Neural progenitor cell (in vitro differentiated cells): ENCODE results near the gene IFTAP. TPM values are rescaled to one million over a fixed set of nuclear protein-coding genes. Genes with fewer than 3 reads are reported as not detected.

Source experiments
- DNase-seq: peaks from one replicate; pipeline ENCODE4 v3.0.0-alpha.2; 2016; ENCODE audit warnings: low spot score
- H2AFZ ChIP-seq: fragments of 200-600 bp; sonication (generic); replicated peaks from 2 replicates; pipeline ENCODE4 v1.6.1; 2016; ENCODE audit warnings: antibody characterized with exemption
- H3F3A ChIP-seq: fragments of 200-600 bp; sonication (generic); 2 replicates; pipeline ENCODE4 v1.6.1; 2016; ENCODE audit warnings: antibody characterized with exemption, low read depth
- H3K27ac ChIP-seq: fragments of 200-600 bp; sonication (generic); 2 replicates; pipeline ENCODE4 v1.5.1; 2016; ENCODE audit warnings: mild to moderate bottlenecking
- H3K27me3 ChIP-seq: fragments of 200-600 bp; sonication (generic); 2 replicates; pipeline ENCODE4 v1.6.1; 2016; ENCODE audit warnings: mild to moderate bottlenecking, moderate library complexity
- H3K36me3 ChIP-seq: fragments of 200-600 bp; sonication (generic); 2 replicates; pipeline ENCODE4 v1.5.1; 2016
- H3K4me1 ChIP-seq: fragments of 200-600 bp; sonication (generic); 2 replicates; pipeline ENCODE4 v1.6.1; 2016; ENCODE audit warnings: mixed run types
- H3K4me2 ChIP-seq: fragments of 200-600 bp; sonication (generic); 2 replicates; pipeline ENCODE4 v1.6.1; 2016
- H3K4me3 ChIP-seq: fragments of 200-600 bp; sonication (generic); 2 replicates; pipeline ENCODE4 v1.5.1; 2016
- H3K79me2 ChIP-seq: fragments of 200-600 bp; sonication (generic); 2 replicates; pipeline ENCODE4 v1.6.1; 2016; ENCODE audit warnings: low read depth
- H3K9ac ChIP-seq: fragments of 200-600 bp; sonication (generic); 2 replicates; pipeline ENCODE4 v1.6.1; 2016
- H3K9me3 ChIP-seq: fragments of 200-600 bp; sonication (generic); 2 replicates; pipeline ENCODE4 v1.5.1; 2016; ENCODE audit warnings: low read depth
- H4K20me1 ChIP-seq: fragments of 200-600 bp; sonication (generic); 2 replicates; pipeline ENCODE4 v1.6.1; 2016; ENCODE audit warnings: low read depth
- H3K27ac Mint-ChIP-seq: 3 replicates; pipeline ENCODE4 v1.8.0; 2021; ENCODE audit warnings: mixed read lengths
- H3K27me3 Mint-ChIP-seq: 2 replicates; pipeline ENCODE4 v1.8.0; 2022; ENCODE audit warnings: low read depth, mild to moderate bottlenecking, inconsistent platforms, moderate library complexity, mixed read lengths; ENCODE audit not compliant: insufficient read depth
- H3K36me3 Mint-ChIP-seq: 3 replicates; pipeline ENCODE4 v1.8.0; 2021; ENCODE audit warnings: mixed read lengths
- H3K4me1 Mint-ChIP-seq: 3 replicates; pipeline ENCODE4 v1.8.0; 2021; ENCODE audit warnings: mixed read lengths
- H3K4me3 Mint-ChIP-seq: 3 replicates; pipeline ENCODE4 v1.8.0; 2021; ENCODE audit warnings: mild to moderate bottlenecking, moderate library complexity, mixed read lengths
- H3K9me3 Mint-ChIP-seq: 3 replicates; pipeline ENCODE4 v1.8.0; 2020; ENCODE audit warnings: mixed read lengths
- CTCF ChIP-seq: fragments of 200-600 bp; sonication (generic); IDR thresholded peaks from 2 replicates; pipeline ENCODE4 v1.5.1; 2017; ENCODE audit warnings: antibody characterized with exemption, mild to moderate bottlenecking
- EZH2 ChIP-seq: fragments of 200-600 bp; sonication (generic); IDR thresholded peaks from 2 replicates; pipeline ENCODE4 v1.6.1; 2017; ENCODE audit warnings: antibody characterized with exemption, mild to moderate bottlenecking, moderate library complexity
- EZH2phosphoT487 ChIP-seq: fragments of 200-600 bp; sonication (generic); IDR thresholded peaks from 2 replicates; pipeline ENCODE4 v1.6.1; 2017; ENCODE audit warnings: antibody characterized with exemption
- total RNA-seq: library from RNA; depleted of rRNA; stranded (reverse); fragments of >200 nt; gene quantifications from 2 replicates; pipeline ENCODE4 v1.2.3, GENCODE V29; 2015; ENCODE audit warnings: low replicate concordance

The IFTAP gene
- total RNA-seq, 1 donor from 2014 or later: 112 TPM

DNA sequence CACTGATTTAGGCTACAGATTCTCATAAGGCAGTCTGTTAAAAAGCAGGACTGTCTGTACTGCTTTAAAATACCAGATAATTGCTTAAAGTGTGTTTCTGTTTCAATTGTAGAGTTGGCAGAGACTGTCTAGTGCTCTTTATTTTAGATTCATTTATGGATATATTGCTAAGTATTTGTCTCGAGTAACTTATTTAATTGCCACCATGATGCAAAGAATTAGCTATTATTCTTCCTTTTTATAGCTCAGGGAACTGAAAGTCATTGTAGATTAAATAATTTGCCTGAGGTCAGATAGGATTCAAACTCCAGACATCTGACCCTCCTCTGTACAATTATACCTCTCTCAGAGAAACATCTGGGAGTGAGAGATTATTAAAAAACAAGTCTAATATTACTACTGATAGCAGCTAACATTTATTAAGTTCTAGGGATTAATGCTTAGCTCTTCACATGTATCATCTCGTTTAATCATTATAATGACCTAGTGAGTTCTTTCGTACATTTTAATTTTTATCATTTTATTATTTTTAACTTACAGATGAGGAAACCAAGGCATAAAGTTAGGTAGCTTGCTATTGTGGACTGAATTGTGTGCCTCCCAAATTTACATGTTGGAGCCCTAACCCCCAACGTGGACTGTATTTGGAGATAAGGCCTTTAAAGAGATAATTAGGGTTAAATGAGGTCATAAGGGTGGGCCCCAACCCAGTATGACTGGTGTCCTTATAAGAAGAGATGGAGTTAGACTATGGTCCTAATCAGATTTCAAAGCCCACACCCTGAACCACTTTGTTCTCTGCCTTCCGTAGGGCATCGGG, 23.5 kb downstream of the IFTAP start:
- no peaks in the 10 kb centered on the region for H4K20me1 ChIP-seq
- H3K9me3 ChIP-seq: no peaks in the 10 kb centered on the region
- TF ChIP-seq EZH2: no peak
- TF ChIP-seq EZH2phosphoT487: no peak
- no peak for TF ChIP-seq CTCF
- no peak overlapping the region for H3K27ac ChIP-seq
- H3K36me3 Mint-ChIP-seq: no peaks in the 10 kb centered on the region
- H3F3A ChIP-seq: no peaks in the 10 kb centered on the region
- H3K4me2 ChIP-seq: no peak overlapping the region
- H3K27me3 ChIP-seq: no peaks in the 10 kb centered on the region
- no peaks in the 10 kb centered on the region for H3K27me3 Mint-ChIP-seq
- H3K9ac ChIP-seq: no peak overlapping the region
- no peaks in the 10 kb centered on the region for H3K79me2 ChIP-seq
- no peak for DNase-seq
- H3K4me3 ChIP-seq: no peak overlapping the region
- H3K27ac Mint-ChIP-seq: no peak overlapping the region
- H2AFZ ChIP-seq: no peak overlapping the region
- H3K9me3 Mint-ChIP-seq: peaks cover 2% of the 10 kb centered on the region
- H3K4me1 ChIP-seq: no peaks in the 10 kb centered on the region
- no peaks in the 10 kb centered on the region for H3K4me1 Mint-ChIP-seq
- H3K36me3 ChIP-seq: no peaks in the 10 kb centered on the region
- no peak overlapping the region for H3K4me3 Mint-ChIP-seq

DNA sequence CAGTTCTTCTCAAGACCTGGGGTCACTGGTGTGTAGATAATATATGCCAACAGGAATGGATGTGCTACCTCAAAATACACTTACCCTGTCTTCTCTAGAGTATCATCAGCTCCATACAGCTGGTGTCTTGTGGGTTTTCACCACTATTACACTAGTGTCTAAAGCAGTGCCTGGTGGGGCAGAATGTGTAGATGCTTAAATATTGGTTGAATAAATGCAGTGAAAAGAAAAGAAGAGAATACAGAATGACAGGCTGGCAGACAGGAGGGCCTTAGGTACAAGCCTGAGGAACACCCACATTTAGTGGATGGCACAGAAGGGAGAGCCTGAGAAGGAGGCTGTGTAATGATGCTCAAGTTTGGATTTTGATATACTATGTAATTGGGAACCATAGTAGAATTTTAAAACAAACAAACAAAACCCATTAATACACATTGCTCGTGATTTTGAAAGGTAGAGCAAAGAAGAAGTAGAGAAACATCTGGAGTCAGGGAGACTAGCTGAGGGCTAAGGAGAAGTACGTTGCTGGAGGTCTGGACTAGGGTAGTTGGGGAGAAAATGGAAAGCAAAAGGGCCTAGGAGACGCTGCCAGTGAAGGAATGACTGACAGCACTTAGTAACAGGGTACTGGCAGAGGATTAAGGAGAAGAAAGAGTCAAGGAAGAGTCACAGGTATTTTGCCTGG, 24.2 kb downstream of the IFTAP start:
- Histone ChIP-seq H3K36me3 (no peaks in the 10 kb centered on the region), H3K4me2 (no peak overlapping the region), H3K79me2 (no peaks in the 10 kb centered on the region), H4K20me1 (no peaks in the 10 kb centered on the region), H2AFZ (no peak overlapping the region), H3K27me3 (no peaks in the 10 kb centered on the region), H3K27ac (no peak overlapping the region), H3K4me1 (no peaks in the 10 kb centered on the region), H3K4me3 (no peak overlapping the region), H3K9ac (no peak overlapping the region), H3K9me3 (no peaks in the 10 kb centered on the region), H3F3A (no peaks in the 10 kb centered on the region)
- no peak overlapping the region for H3K4me3 Mint-ChIP-seq
- no peak for TF ChIP-seq EZH2phosphoT487
- no peak overlapping the region for H3K27ac Mint-ChIP-seq
- no peak for DNase-seq
- peaks cover under 1% of the 10 kb centered on the region for H3K9me3 Mint-ChIP-seq
- H3K36me3 Mint-ChIP-seq: no peaks in the 10 kb centered on the region
- no peaks in the 10 kb centered on the region for H3K4me1 Mint-ChIP-seq
- H3K27me3 Mint-ChIP-seq: no peaks in the 10 kb centered on the region

GRCh38 chr11:36619502-36619901, 25.2 kb downstream of the IFTAP start:
- Mint-ChIP-seq H3K27ac (no peak overlapping the region), H3K36me3 (no peaks in the 10 kb centered on the region), H3K27me3 (no peaks in the 10 kb centered on the region), H3K9me3 (no peaks in the 10 kb centered on the region), H3K4me1 (no peaks in the 10 kb centered on the region), H3K4me3 (no peak overlapping the region)
- no peaks in the 10 kb centered on the region for H3K4me1 ChIP-seq
- H3K4me3 ChIP-seq: no peak overlapping the region
- TF ChIP-seq CTCF (no peak), EZH2phosphoT487 (no peak), EZH2 (no peak)
- H3K4me2 ChIP-seq: no peak overlapping the region
- no peaks in the 10 kb centered on the region for H3K9me3 ChIP-seq
- no peaks in the 10 kb centered on the region for H3K36me3 ChIP-seq
- H3K27ac ChIP-seq: no peak overlapping the region
- H3K79me2 ChIP-seq: no peaks in the 10 kb centered on the region
- no peak overlapping the region for H2AFZ ChIP-seq
- no peaks in the 10 kb centered on the region for H3K27me3 ChIP-seq
- no peaks in the 10 kb centered on the region for H3F3A ChIP-seq
- H3K9ac ChIP-seq: no peak overlapping the region
- no peak for DNase-seq
- no peaks in the 10 kb centered on the region for H4K20me1 ChIP-seq

GRCh38 chr11:36620246-36620645, 25.9 kb downstream of the IFTAP start:
- no peak overlapping the region for H3K27ac ChIP-seq
- no peaks in the 10 kb centered on the region for H3K79me2 ChIP-seq
- H3K36me3 ChIP-seq: no peaks in the 10 kb centered on the region
- H3K36me3 Mint-ChIP-seq: no peaks in the 10 kb centered on the region
- no peak overlapping the region for H3K4me3 ChIP-seq
- no peak overlapping the region for H2AFZ ChIP-seq
- H3K4me1 Mint-ChIP-seq: no peaks in the 10 kb centered on the region
- H4K20me1 ChIP-seq: no peaks in the 10 kb centered on the region
- H3K9me3 ChIP-seq: no peaks in the 10 kb centered on the region
- H3F3A ChIP-seq: no peaks in the 10 kb centered on the region
- no peaks in the 10 kb centered on the region for H3K4me1 ChIP-seq
- H3K4me2 ChIP-seq: no peak overlapping the region
- no peak for TF ChIP-seq EZH2
- no peak for TF ChIP-seq EZH2phosphoT487
- no peak for TF ChIP-seq CTCF
- no peak for DNase-seq
- H3K9me3 Mint-ChIP-seq: no peaks in the 10 kb centered on the region
- no peak overlapping the region for H3K9ac ChIP-seq
- no peaks in the 10 kb centered on the region for H3K27me3 Mint-ChIP-seq
- H3K27ac Mint-ChIP-seq: no peak overlapping the region
- no peaks in the 10 kb centered on the region for H3K27me3 ChIP-seq
- H3K4me3 Mint-ChIP-seq: no peak overlapping the region
